Prostate gland (tissue), 2 donors: Measurements from ENCODE around the gene TLK2. TPM values are rescaled to one million over a fixed set of nuclear protein-coding genes. Genes with fewer than 3 reads are reported as not detected.

ENCODE experiments used
- DNase-seq: peaks from one replicate; pipeline ENCODE4 v3.0.0-alpha.2; 2019; ENCODE audit warnings: low spot score
- H3K27ac ChIP-seq, 2 donors: fragments of 200-600 bp; sonication (generic); 2 replicates each; pipeline ENCODE4 v1.5.1; 2017 to 2019
- H3K27me3 ChIP-seq: fragments of 200-600 bp; sonication (generic); replicated peaks from 2 replicates; pipeline ENCODE4 v1.5.1; 2019; ENCODE audit not compliant: insufficient read depth
- H3K36me3 ChIP-seq, 2 donors: fragments of 200-600 bp; sonication (generic); 1 replicate in 1 of 2; 2 replicates in 1 of 2; pipeline versions ENCODE4 v1.5.1 to v1.8.1; 2017 to 2019
- H3K4me1 ChIP-seq: fragments of 200-600 bp; sonication (generic); replicated peaks from 2 replicates; pipeline ENCODE4 v1.5.1; 2019
- H3K4me3 ChIP-seq, 2 donors: fragments of 200-600 bp; sonication (generic); 2 replicates each; pipeline ENCODE4 v1.5.1; 2017 to 2019
- H3K9me3 ChIP-seq: fragments of 200-600 bp; sonication (generic); 2 replicates; pipeline ENCODE4 v1.5.1; 2017
- CTCF ChIP-seq, 4 experiments: fragments of 200-600 bp in 2 of 4; fragments of 450-650 bp in 2 of 4; sonication (generic) in 2 of 4; IDR thresholded peaks; 1 replicate in 3 of 4; 2 replicates in 1 of 4; pipeline ENCODE4 v1.5.1; 2016 to 2019; ENCODE audit warnings: antibody characterized with exemption in 4 of 4, mild to moderate bottlenecking in 2 of 4, moderate library complexity in 2 of 4
- POLR2A ChIP-seq: fragments of 450-650 bp; IDR thresholded peaks from one replicate; pipeline ENCODE4 v1.6.1; 2016; ENCODE audit warnings: antibody characterized with exemption, mild to moderate bottlenecking
- POLR2AphosphoS5 ChIP-seq: sonication (generic); formaldehyde crosslinking; IDR thresholded peaks from one replicate; pipeline ENCODE4 v1.6.1; 2017; ENCODE audit warnings: antibody characterized with exemption
- WGBS: methylation state at CpG from one replicate; pipeline ENCODE4 v1.1.5; 2018; 5-methylcytosine and 5-hydroxymethylcytosine counted together
- intact Hi-C: fragments of 100-400 bp; cut with DNase I; formaldehyde crosslinking; loops from one replicate; pipeline ENCODE4 v1.14.2; 2022
- total RNA-seq, 2 donors: library from RNA; depleted of rRNA; stranded (reverse); fragments of >200 nt; gene quantifications; one replicate each; pipeline ENCODE4 v1.1.0, GENCODE V29; 2016

The TLK2 gene
- total RNA-seq, 2 donors from 2014 or later: 24.1 to 47.6 TPM

GRCh38 chr17:62619417-62620155 is 141.0 kb downstream of the TLK2 start:
- H3K4me3 ChIP-seq: no peak overlapping the region
- no peaks in the 10 kb centered on the region for H3K36me3 ChIP-seq
- no peaks in the 10 kb centered on the region for H3K9me3 ChIP-seq
- 71% methylated on average over 8 of the region's 10 CpGs for WGBS
- no peaks in the 10 kb centered on the region for H3K4me1 ChIP-seq
- no peaks in the 10 kb centered on the region for H3K27me3 ChIP-seq
- no peak overlapping the region for H3K27ac ChIP-seq
- DNase-seq: no peak
- TF ChIP-seq POLR2A: no peak
- TF ChIP-seq POLR2AphosphoS5: no peak
- no peak for TF ChIP-seq CTCF (IDR thresholded peaks at IDR 0.05)
- intact Hi-C loops: no loop called here

- no peaks in the 10 kb centered on the region for H3K27me3 ChIP-seq
- no peak overlapping the region for H3K4me3 ChIP-seq
- no peaks in the 10 kb centered on the region for H3K9me3 ChIP-seq
- DNase-seq: no peak
- WGBS: 97% methylated on average over 11 of the region's 11 CpGs
- intact Hi-C loops: no loop called here
- H3K36me3 ChIP-seq: no peaks in the 10 kb centered on the region
- H3K27ac ChIP-seq: no peak overlapping the region
- TF ChIP-seq CTCF (IDR thresholded peaks at IDR 0.05) (no peak), POLR2A (no peak), POLR2AphosphoS5 (no peak)
- no peaks in the 10 kb centered on the region for H3K4me1 ChIP-seq
Measured at GRCh38 chr17:62621223-62621622, 142.6 kb downstream of the TLK2 start.

GRCh38 chr17:62625184-62625869 is 146.7 kb downstream of the TLK2 start:
- no peak overlapping the region for H3K4me3 ChIP-seq
- WGBS: 87% methylated on average over 19 of the region's 19 CpGs
- DNase-seq: no peak
- intact Hi-C loops: no loop called here
- no peaks in the 10 kb centered on the region for H3K9me3 ChIP-seq
- no peak overlapping the region for H3K27ac ChIP-seq
- TF ChIP-seq POLR2A (no peak), CTCF (IDR thresholded peaks at IDR 0.05) (no peak), POLR2AphosphoS5 (no peak)
- no peaks in the 10 kb centered on the region for H3K27me3 ChIP-seq
- no peaks in the 10 kb centered on the region for H3K36me3 ChIP-seq
- H3K4me1 ChIP-seq: no peaks in the 10 kb centered on the region

GRCh38 chr17:62625870-62626200 is 147.2 kb downstream of the TLK2 start:
- Histone ChIP-seq H3K4me3 (no peak overlapping the region), H3K27ac (no peak overlapping the region), H3K4me1 (no peaks in the 10 kb centered on the region), H3K36me3 (no peaks in the 10 kb centered on the region), H3K27me3 (no peaks in the 10 kb centered on the region), H3K9me3 (no peaks in the 10 kb centered on the region)
- DNase-seq: no peak
- 72% methylated on average over 4 of the region's 4 CpGs for WGBS
- TF ChIP-seq POLR2A (no peak), POLR2AphosphoS5 (no peak), CTCF (IDR thresholded peaks at IDR 0.05) (no peak)
- intact Hi-C loops: loop anchor here (2.0 kb wide), 1 partner anchor 27 kb away; no protein-coding TSS in a partner anchor
